Suprapubic skin (tissue), 4 donors: Measurements from ENCODE around the gene CEND1.

Experiments used
- CTCF ChIP-seq, 2 donors: fragments of 200-600 bp in 1 of 2; fragments of 450-650 bp in 1 of 2; sonication (generic) in 1 of 2; IDR thresholded peaks; one replicate each; pipeline ENCODE4 v1.5.1; 2016 to 2019; ENCODE audit warnings: antibody characterized with exemption in 2 of 2, mild to moderate bottlenecking in 1 of 2, moderate library complexity in 1 of 2
- EP300 ChIP-seq: sonication (generic); formaldehyde crosslinking; IDR thresholded peaks from one replicate; pipeline ENCODE4 v1.6.1; 2017; ENCODE audit warnings: antibody characterized with exemption
- POLR2A ChIP-seq, 2 donors: fragments of 450-650 bp; IDR thresholded peaks; one replicate each; pipeline ENCODE4 v1.6.1; 2017; ENCODE audit warnings: antibody characterized with exemption in 2 of 2, mild to moderate bottlenecking in 2 of 2, moderate library complexity in 2 of 2
- POLR2AphosphoS5 ChIP-seq, 3 donors: sonication (generic); formaldehyde crosslinking; IDR thresholded peaks; one replicate each; pipeline ENCODE4 v1.6.1; 2017; ENCODE audit warnings: antibody characterized with exemption in 3 of 3

- TF ChIP-seq CTCF (IDR thresholded peaks at IDR 0.05), result no peak
- no peak for TF ChIP-seq POLR2A (IDR thresholded peaks at IDR 0.05)
- no peak for TF ChIP-seq EP300
- TF ChIP-seq POLR2AphosphoS5 (IDR thresholded peaks at IDR 0.05), result no peak
These were observed 28.7 kb upstream of the CEND1 start, which contains the start of gene PNPLA2 for GRCh38 chr11:818396-819128.
